PC-9 (cell line): ENCODE results near the gene SPATA31E1.
"Not testable (repeated sequence)": the region's sequence is repeated elsewhere in the genome, so short reads cannot be mapped to it uniquely, and the experiment has no call there.

Experiments used
- CTCF ChIP-seq: fragments of 200-600 bp; sonication (generic); conservative IDR thresholded peaks from 2 replicates; pipeline ENCODE4 v1.6.1; 2017; ENCODE audit warnings: mixed run types, antibody characterized with exemption, mild to moderate bottlenecking, moderate library complexity
- EZH2 ChIP-seq: fragments of 200-600 bp; sonication (generic); IDR thresholded peaks from 2 replicates; pipeline ENCODE4 v1.8.0; 2017; ENCODE audit warnings: antibody characterized with exemption, low read depth

GRCh38 chr9:87921561-87921960 lies 38.9 kb downstream of the SPATA31E1 start:
- TF ChIP-seq CTCF, EZH2: not testable (repeated sequence)
